Measurements from ENCODE around the gene CARD10. TPM values are rescaled to one million over a fixed set of nuclear protein-coding genes. Genes with fewer than 3 reads are reported as not detected.

CARD10 gene
- total RNA-seq, 4 donors from 2014 or later: 2.6 to 5.7 (median 4.4) TPM

- DNase-seq (no peak), ATAC-seq (peak in 1 of 2 donors; percentile 33)
- Histone ChIP-seq H3K4me1 (peaks cover 17 to 42% of the 10 kb centered on the region in 2 donors), H3K27ac (peak overlapping the region in 3 of 4 donors; percentile 60 to 73 (median 67)), H3K36me3 (no peaks in the 10 kb centered on the region), H3K4me3 (no peak overlapping the region), H3K27me3 (no peaks in the 10 kb centered on the region), H3K9me3 (no peaks in the 10 kb centered on the region)
- TF ChIP-seq POLR2A (IDR thresholded peaks at IDR 0.05): no peak
- TF ChIP-seq CTCF (IDR thresholded peaks at IDR 0.05 in 4 of 5, conservative IDR thresholded peaks at IDR 0.05 in 1 of 5): peak in 2 of 5 experiments; percentile 23 to 28
- in situ Hi-C loops (cut with MboI; ENCODE audit: low sequenced_read_pairs in 4 of 4): no loop called here
- intact Hi-C loops (cut with DNase I; ENCODE audit: low total_unique reads): no loop called here
Measured at GRCh38 chr22:37508431-37508992, 10.7 kb downstream of the CARD10 start.

GRCh38 chr22:37507731-37508130 lies 11.5 kb downstream of the CARD10 start:
- no peak for ATAC-seq
- H3K4me1 ChIP-seq: peaks cover 15 to 45% of the 10 kb centered on the region in 2 donors
- no peaks in the 10 kb centered on the region for H3K9me3 ChIP-seq
- TF ChIP-seq POLR2A (IDR thresholded peaks at IDR 0.05): no peak
- TF ChIP-seq CTCF (IDR thresholded peaks at IDR 0.05 in 4 of 5, conservative IDR thresholded peaks at IDR 0.05 in 1 of 5): no peak
- DNase-seq: no peak
- intact Hi-C loops (cut with DNase I; ENCODE audit: low total_unique reads): no loop called here
- H3K36me3 ChIP-seq: no peaks in the 10 kb centered on the region
- H3K4me3 ChIP-seq: no peak overlapping the region
- no peaks in the 10 kb centered on the region for H3K27me3 ChIP-seq
- peak overlapping the region in 3 of 4 donors; percentile 60 to 73 (median 67) for H3K27ac ChIP-seq
- in situ Hi-C loops (cut with MboI; ENCODE audit: low sequenced_read_pairs in 4 of 4): no loop called here

- ATAC-seq (no peak), DNase-seq (peak; percentile 26 to 47)
- intact Hi-C loops (cut with DNase I; ENCODE audit: low total_unique reads): no loop called here
- TF ChIP-seq CTCF (IDR thresholded peaks at IDR 0.05 in 4 of 5, conservative IDR thresholded peaks at IDR 0.05 in 1 of 5): no peak
- TF ChIP-seq POLR2A (IDR thresholded peaks at IDR 0.05): no peak
- no peaks in the 10 kb centered on the region for H3K27me3 ChIP-seq
- H3K9me3 ChIP-seq: no peaks in the 10 kb centered on the region
- peaks cover 23 to 54% of the 10 kb centered on the region in 2 donors for H3K4me1 ChIP-seq
- in situ Hi-C loops (cut with MboI; ENCODE audit: low sequenced_read_pairs in 4 of 4): no loop called here
- no peak overlapping the region for H3K4me3 ChIP-seq
- peak overlapping the region in 2 of 4 donors; percentile 38 to 61 for H3K27ac ChIP-seq
- H3K36me3 ChIP-seq: no peaks in the 10 kb centered on the region
Measured at GRCh38 chr22:37505989-37506388, 13.2 kb downstream of the CARD10 start.

- DNase-seq (no peak), ATAC-seq (no peak)
- Histone ChIP-seq H3K27me3 (no peaks in the 10 kb centered on the region), H3K4me1 (peaks cover 27 to 57% of the 10 kb centered on the region in 2 donors), H3K4me3 (no peak overlapping the region), H3K36me3 (no peaks in the 10 kb centered on the region), H3K27ac (peak overlapping the region in 2 of 4 donors; percentile 38 to 61), H3K9me3 (no peaks in the 10 kb centered on the region)
- TF ChIP-seq POLR2A (IDR thresholded peaks at IDR 0.05): no peak
- in situ Hi-C loops (cut with MboI; ENCODE audit: low sequenced_read_pairs in 4 of 4) (no loop called here), intact Hi-C loops (cut with DNase I; ENCODE audit: low total_unique reads) (no loop called here)
Measured at GRCh38 chr22:37505565-37505964, 13.7 kb downstream of the CARD10 start.

- H3K4me1 ChIP-seq: peaks cover 27 to 56% of the 10 kb centered on the region in 2 donors
- no peaks in the 10 kb centered on the region for H3K27me3 ChIP-seq
- intact Hi-C loops (cut with DNase I; ENCODE audit: low total_unique reads): no loop called here
- ATAC-seq (no peak), DNase-seq (no peak)
- H3K27ac ChIP-seq: peak overlapping the region in 3 of 4 donors; percentile 35 to 82 (median 58)
- H3K4me3 ChIP-seq: no peak overlapping the region
- TF ChIP-seq CTCF (IDR thresholded peaks at IDR 0.05 in 4 of 5, conservative IDR thresholded peaks at IDR 0.05 in 1 of 5): no peak
- TF ChIP-seq POLR2A (IDR thresholded peaks at IDR 0.05): no peak
- in situ Hi-C loops (cut with MboI; ENCODE audit: low sequenced_read_pairs in 4 of 4): no loop called here
- H3K9me3 ChIP-seq: no peaks in the 10 kb centered on the region
- no peaks in the 10 kb centered on the region for H3K36me3 ChIP-seq
Measured at GRCh38 chr22:37504964-37505363, 14.3 kb downstream of the CARD10 start.
